Activated naive CD4-positive, alpha-beta T cell treated with anti-CD3 and anti-CD28 coated beads, Interleukin-2, amount 10 ng/mL, durations not matched to agents 7 days and 5 days (primary cell): ENCODE data around the gene FYCO1.

Experiments
- CTCF ChIA-PET: fragments of 350-600 bp; sonication (Branson Sonifier 250); formaldehyde crosslinking; loops from one replicate; lab custom pipeline; 2021; ENCODE audit warnings: antibody characterized with exemption; lab: Charles Lee
- DNase-seq: peaks from one replicate; pipeline ENCODE4 v3.0.0-alpha.2; 2020
- H3K27ac Mint-ChIP-seq: one replicate; pipeline ENCODE4 v1.8.0; 2021; ENCODE audit warnings: mild to moderate bottlenecking, moderate library complexity, mixed read lengths
- H3K27me3 Mint-ChIP-seq: one replicate; pipeline ENCODE4 v1.8.0; 2021; ENCODE audit warnings: mild to moderate bottlenecking, mixed read lengths
- H3K36me3 Mint-ChIP-seq: one replicate; pipeline ENCODE4 v1.8.0; 2021; ENCODE audit warnings: mixed read lengths
- H3K4me1 Mint-ChIP-seq: one replicate; pipeline ENCODE4 v1.8.0; 2021; ENCODE audit warnings: mixed read lengths
- H3K4me3 Mint-ChIP-seq: one replicate; pipeline ENCODE4 v1.8.0; 2021; ENCODE audit warnings: mild to moderate bottlenecking, moderate library complexity, mixed read lengths
- H3K9me3 Mint-ChIP-seq: one replicate; pipeline ENCODE4 v1.8.0; 2021; ENCODE audit warnings: mixed read lengths

FYCO1 gene

GRCh38 chr3:45969953-45970352 lies 25.7 kb downstream of the FYCO1 start:
- no peak for DNase-seq
- Mint-ChIP-seq H3K4me3 (no peak overlapping the region), H3K27me3 (no peaks in the 10 kb centered on the region), H3K4me1 (peaks cover 67% of the 10 kb centered on the region), H3K9me3 (no peaks in the 10 kb centered on the region), H3K27ac (no peak overlapping the region), H3K36me3 (peaks cover 86% of the 10 kb centered on the region)
- CTCF ChIA-PET = interaction anchor here (1.3 kb wide), 1 partner anchor 10 kb away, joined by 4 read pairs; no protein-coding TSS in a partner anchor

- H3K27ac Mint-ChIP-seq = no peak overlapping the region
- no peak for DNase-seq
- H3K36me3 Mint-ChIP-seq = peaks cover 86% of the 10 kb centered on the region
- no peaks in the 10 kb centered on the region for H3K27me3 Mint-ChIP-seq
- peaks cover 67% of the 10 kb centered on the region for H3K4me1 Mint-ChIP-seq
- CTCF ChIA-PET = interaction anchor here (0.9 to 1.4 kb wide), 4 partner anchors 11 to 109 kb away, joined by 4 to 6 read pairs (median 5); partner anchors contain the start of genes CXCR6 and FYCO1
- H3K9me3 Mint-ChIP-seq = no peaks in the 10 kb centered on the region
- H3K4me3 Mint-ChIP-seq = no peak overlapping the region
Observed at GRCh38 chr3:45969116-45969515, 26.5 kb downstream of the FYCO1 start.

DNA sequence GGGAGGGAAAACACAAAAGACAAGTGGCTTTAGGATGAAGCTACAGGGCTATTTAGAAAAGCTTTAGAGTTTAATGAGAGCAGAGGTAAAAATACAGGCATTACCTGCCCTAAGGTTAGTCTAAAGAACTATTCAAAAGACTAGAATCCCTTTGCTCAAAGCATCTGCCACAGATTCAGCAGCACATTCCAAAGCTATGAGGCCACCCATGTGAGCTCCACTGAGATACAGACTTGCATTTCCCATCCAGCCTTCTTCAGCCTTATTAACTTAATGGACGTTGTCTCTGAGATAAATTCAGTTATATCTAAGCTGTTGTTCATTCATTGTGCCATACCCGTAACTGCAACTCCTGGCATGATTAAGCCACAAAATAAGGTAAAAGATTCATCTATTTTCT lies 26.9 kb downstream of the FYCO1 start:
- Mint-ChIP-seq H3K4me3 (no peak overlapping the region), H3K4me1 (peaks cover 71% of the 10 kb centered on the region), H3K27ac (no peak overlapping the region), H3K9me3 (no peaks in the 10 kb centered on the region), H3K27me3 (no peaks in the 10 kb centered on the region), H3K36me3 (peaks cover 89% of the 10 kb centered on the region)
- DNase-seq = no peak
- CTCF ChIA-PET = interaction anchor here (0.9 to 1.4 kb wide), 4 partner anchors 12 to 110 kb away, joined by 4 to 6 read pairs (median 5); partner anchors contain the start of genes CXCR6 and FYCO1

- CTCF ChIA-PET = interaction anchor here (0.9 to 1.6 kb wide), 5 partner anchors 9 to 110 kb away, joined by 4 to 6 read pairs (median 5); partner anchors contain the start of gene FYCO1
- H3K9me3 Mint-ChIP-seq = no peaks in the 10 kb centered on the region
- no peak overlapping the region for H3K27ac Mint-ChIP-seq
- H3K36me3 Mint-ChIP-seq = peaks cover 88% of the 10 kb centered on the region
- peaks cover 72% of the 10 kb centered on the region for H3K4me1 Mint-ChIP-seq
- no peaks in the 10 kb centered on the region for H3K27me3 Mint-ChIP-seq
- DNase-seq = no peak
- H3K4me3 Mint-ChIP-seq = no peak overlapping the region
Observed at GRCh38 chr3:45968149-45968548, 27.5 kb downstream of the FYCO1 start.

- CTCF ChIA-PET = interaction anchor here (0.9 to 1.6 kb wide), 4 partner anchors 9 to 29 kb away, joined by 4 to 5 read pairs (median 4); partner anchors contain the start of gene FYCO1
- no peaks in the 10 kb centered on the region for H3K27me3 Mint-ChIP-seq
- peaks cover 72% of the 10 kb centered on the region for H3K4me1 Mint-ChIP-seq
- H3K36me3 Mint-ChIP-seq = peaks cover 88% of the 10 kb centered on the region
- H3K4me3 Mint-ChIP-seq = no peak overlapping the region
- DNase-seq = no peak
- H3K9me3 Mint-ChIP-seq = no peaks in the 10 kb centered on the region
- H3K27ac Mint-ChIP-seq = peak overlapping the region; percentile 78
Observed at GRCh38 chr3:45967724-45968123, 27.9 kb downstream of the FYCO1 start.

DNA sequence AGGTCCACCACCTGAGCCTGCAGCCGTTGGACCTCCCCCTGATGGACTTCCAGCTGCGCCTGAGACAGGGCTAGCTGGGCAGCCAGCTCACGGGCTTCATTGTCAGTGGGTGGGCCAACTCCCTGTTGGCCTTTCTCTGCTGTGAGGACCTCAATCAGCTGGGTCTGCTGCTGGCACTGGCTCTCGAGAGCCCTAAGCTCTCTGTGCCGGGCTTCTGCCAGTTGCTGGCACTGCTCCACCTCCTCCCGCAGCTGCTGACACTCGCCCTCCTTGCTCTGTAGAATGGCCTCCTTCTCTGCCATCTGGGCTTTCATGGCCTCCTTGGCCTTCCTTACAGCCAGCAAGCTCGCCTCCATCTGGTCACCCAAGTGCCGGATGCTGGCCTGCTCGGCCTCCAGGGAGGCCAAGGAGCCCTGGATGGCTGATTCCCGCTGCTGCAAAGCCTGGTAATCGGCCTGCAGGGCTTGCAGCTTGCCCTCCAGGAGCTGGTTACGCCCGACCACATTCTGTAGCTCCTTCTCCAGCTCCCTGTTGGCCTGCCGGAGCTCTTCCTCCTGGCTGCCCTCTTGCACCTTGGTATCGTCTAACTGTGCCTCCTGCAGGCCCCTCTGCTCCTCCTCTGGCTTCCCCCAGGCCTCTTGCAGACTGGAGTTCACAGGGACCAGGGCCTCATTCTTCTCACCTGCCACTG lies 28.5 kb downstream of the FYCO1 start:
- DNase-seq = no peak
- Mint-ChIP-seq H3K27me3 (no peaks in the 10 kb centered on the region), H3K4me3 (no peak overlapping the region), H3K4me1 (peaks cover 73% of the 10 kb centered on the region), H3K9me3 (no peaks in the 10 kb centered on the region), H3K27ac (peak overlapping the region; percentile 78), H3K36me3 (peaks cover 90% of the 10 kb centered on the region)
- CTCF ChIA-PET = interaction anchor here (0.9 to 1.9 kb wide), 5 partner anchors 8 to 112 kb away, joined by 3 to 6 read pairs (median 4); no protein-coding TSS in a partner anchor

DNA sequence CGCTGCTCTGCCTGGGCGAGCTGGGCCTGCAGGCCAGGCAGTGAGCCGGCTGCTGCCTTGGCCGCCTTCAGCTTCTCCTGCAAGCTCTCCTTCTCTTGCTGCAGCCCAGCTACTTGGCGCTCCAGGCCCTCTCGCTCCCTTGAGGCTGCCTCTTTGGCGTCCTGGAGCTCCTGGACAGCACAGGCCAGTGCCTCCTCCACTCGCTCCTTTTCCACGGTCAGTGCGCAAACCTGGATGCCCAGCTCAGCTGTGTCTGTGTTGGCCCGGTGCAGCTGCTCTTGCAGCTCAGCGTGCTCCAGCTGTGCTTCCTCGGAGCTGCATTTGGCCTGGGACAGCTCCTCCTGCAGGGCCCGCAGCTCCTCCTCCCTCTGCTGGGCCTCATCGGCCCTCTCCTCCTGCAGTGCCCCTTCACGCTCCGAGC lies 29.2 kb downstream of the FYCO1 start:
- H3K36me3 Mint-ChIP-seq = peaks cover 90% of the 10 kb centered on the region

DNA sequence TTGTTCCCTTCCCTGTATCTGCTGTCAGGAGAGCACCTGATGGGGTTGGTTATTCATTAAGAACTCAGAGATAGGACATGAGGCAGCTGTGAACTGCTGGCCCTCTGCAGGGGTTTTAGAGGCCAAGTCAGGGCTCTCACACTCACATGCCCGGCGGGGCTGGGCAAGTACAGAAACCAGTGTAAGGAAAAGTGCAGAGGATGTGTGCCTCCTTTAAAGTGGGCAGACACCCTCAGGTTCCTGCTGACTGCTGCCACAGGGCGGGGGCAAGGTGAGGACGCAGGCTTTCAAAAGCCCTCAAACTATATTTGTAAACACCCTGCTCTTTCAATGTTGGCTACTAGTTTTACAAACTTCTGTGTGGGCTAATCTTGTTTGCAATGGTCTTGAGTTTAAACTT lies 30.0 kb downstream of the FYCO1 start:
- CTCF ChIA-PET = interaction anchor here (1.1 to 2.2 kb wide), 6 partner anchors 14 to 111 kb away, joined by 3 to 12 read pairs (median 8); no protein-coding TSS in a partner anchor
- Mint-ChIP-seq H3K36me3 (peaks cover 90% of the 10 kb centered on the region), H3K9me3 (peaks cover 2% of the 10 kb centered on the region), H3K4me1 (peaks cover 66% of the 10 kb centered on the region), H3K27ac (peak overlapping the region; percentile 68), H3K4me3 (peak overlapping the region; percentile 6), H3K27me3 (no peaks in the 10 kb centered on the region)
- DNase-seq = peak; percentile 52

More for the DNA sequence above, 29.2 kb downstream of the FYCO1 start:
- Mint-ChIP-seq H3K4me3 (no peak overlapping the region), H3K27ac (peak overlapping the region; percentile 45), H3K9me3 (no peaks in the 10 kb centered on the region), H3K27me3 (no peaks in the 10 kb centered on the region), H3K4me1 (peaks cover 71% of the 10 kb centered on the region)
- DNase-seq = no peak
- CTCF ChIA-PET = interaction anchor here (1.0 to 2.2 kb wide), 6 partner anchors 13 to 113 kb away, joined by 3 to 12 read pairs (median 8); no protein-coding TSS in a partner anchor

DNA sequence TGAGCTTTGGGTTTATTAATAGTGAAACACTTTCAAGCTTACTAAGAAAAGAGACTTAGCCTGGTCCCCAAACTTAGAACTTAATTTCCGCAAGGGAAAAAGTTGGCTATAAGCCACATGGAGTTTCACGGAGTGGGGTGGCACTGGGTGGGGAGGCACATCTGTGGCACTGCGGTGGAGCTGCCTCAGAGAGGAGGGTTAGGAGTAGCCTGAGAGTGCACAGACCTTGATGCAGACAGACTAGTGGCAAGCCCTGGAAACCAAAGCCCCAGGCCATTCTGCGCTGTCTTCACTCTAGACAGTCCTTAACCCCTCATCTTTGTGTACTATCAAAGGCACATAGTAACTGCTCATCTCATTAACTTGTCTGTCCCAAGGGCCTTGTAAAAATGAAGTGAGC lies 30.4 kb downstream of the FYCO1 start:
- H3K4me3 Mint-ChIP-seq = no peak overlapping the region
- H3K36me3 Mint-ChIP-seq = peaks cover 91% of the 10 kb centered on the region
- peaks cover 66% of the 10 kb centered on the region for H3K4me1 Mint-ChIP-seq
- H3K9me3 Mint-ChIP-seq = peaks cover 2% of the 10 kb centered on the region
- DNase-seq = no peak
- no peaks in the 10 kb centered on the region for H3K27me3 Mint-ChIP-seq
- CTCF ChIA-PET = interaction anchor here (0.9 to 2.2 kb wide), 7 partner anchors 14 to 112 kb away, joined by 3 to 12 read pairs (median 6); no protein-coding TSS in a partner anchor
- H3K27ac Mint-ChIP-seq = peak overlapping the region; percentile 68

GRCh38 chr3:45964139-45964538 lies 31.5 kb downstream of the FYCO1 start:
- peak overlapping the region; percentile 35 for H3K27ac Mint-ChIP-seq
- no peak overlapping the region for H3K4me3 Mint-ChIP-seq

GRCh38 chr3:45962033-45962432 lies 33.6 kb downstream of the FYCO1 start:
- CTCF ChIA-PET = interaction anchor here (1.1 to 2.4 kb wide), 6 partner anchors 12 to 116 kb away, joined by 3 to 24 read pairs (median 6); no protein-coding TSS in a partner anchor
- Mint-ChIP-seq H3K4me1 (peaks cover 54% of the 10 kb centered on the region), H3K36me3 (peaks cover 93% of the 10 kb centered on the region), H3K9me3 (peaks cover 2% of the 10 kb centered on the region), H3K27me3 (no peaks in the 10 kb centered on the region), H3K4me3 (no peak overlapping the region), H3K27ac (no peak overlapping the region)
- DNase-seq = no peak

More at GRCh38 chr3:45964139-45964538, 31.5 kb downstream of the FYCO1 start:
- H3K9me3 Mint-ChIP-seq = peaks cover 2% of the 10 kb centered on the region
- peaks cover 66% of the 10 kb centered on the region for H3K4me1 Mint-ChIP-seq
- DNase-seq = peak; percentile 38
- CTCF ChIA-PET = interaction anchor here (1.3 to 2.1 kb wide), 2 partner anchors 8 to 13 kb away, joined by 3 to 11 read pairs; no protein-coding TSS in a partner anchor
- peaks cover 94% of the 10 kb centered on the region for H3K36me3 Mint-ChIP-seq
- no peaks in the 10 kb centered on the region for H3K27me3 Mint-ChIP-seq

DNA sequence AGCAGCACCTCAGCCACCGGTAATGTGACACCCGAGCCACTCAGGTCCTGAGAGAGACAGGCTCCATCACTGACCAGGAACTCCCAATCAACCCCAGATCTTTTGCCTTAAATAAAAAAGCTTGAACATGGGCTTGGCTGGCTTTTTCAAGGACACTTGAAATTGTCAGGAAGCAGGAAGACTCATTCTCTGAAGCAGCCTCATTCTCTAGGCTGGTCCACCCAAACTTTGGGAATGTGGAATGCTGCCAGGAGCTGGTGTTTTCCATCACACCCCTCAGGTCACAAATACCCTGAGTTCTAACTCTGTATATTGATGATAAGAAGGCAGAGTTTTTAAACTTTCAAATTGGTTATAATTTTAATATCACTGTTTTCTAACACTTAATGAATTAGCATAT lies 35.3 kb downstream of the FYCO1 start:
- DNase-seq = no peak
- H3K27ac Mint-ChIP-seq = no peak overlapping the region
- H3K9me3 Mint-ChIP-seq = peaks cover 2% of the 10 kb centered on the region
- no peaks in the 10 kb centered on the region for H3K27me3 Mint-ChIP-seq
- CTCF ChIA-PET = no interaction called here
- peaks cover 37% of the 10 kb centered on the region for H3K4me1 Mint-ChIP-seq
- peaks cover 92% of the 10 kb centered on the region for H3K36me3 Mint-ChIP-seq
- no peak overlapping the region for H3K4me3 Mint-ChIP-seq

DNA sequence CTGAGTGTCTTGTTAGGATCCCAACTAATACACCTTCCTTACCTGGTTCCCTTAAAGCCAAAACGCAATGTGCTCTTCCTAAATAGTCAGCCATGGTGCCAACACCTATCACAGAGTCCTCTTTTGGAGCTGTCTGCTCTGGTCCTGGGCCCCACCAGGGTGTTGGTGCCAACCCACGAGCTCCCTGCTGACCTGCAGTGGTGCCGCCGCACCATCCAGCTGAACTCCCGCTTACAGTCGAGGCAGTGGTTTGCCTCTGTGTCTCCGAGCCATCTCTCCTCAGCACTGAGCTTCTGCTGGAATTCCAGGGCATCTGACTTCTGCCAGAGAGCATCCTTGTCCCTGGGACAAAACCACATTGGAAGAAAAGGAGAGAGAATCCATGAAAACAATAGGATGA lies 36.4 kb downstream of the FYCO1 start:
- CTCF ChIA-PET = interaction anchor here (1.2 to 1.3 kb wide), 2 partner anchors 8 to 20 kb away, joined by 3 to 4 read pairs; no protein-coding TSS in a partner anchor
- Mint-ChIP-seq H3K4me1 (peaks cover 26% of the 10 kb centered on the region), H3K27ac (no peak overlapping the region), H3K27me3 (no peaks in the 10 kb centered on the region), H3K36me3 (peaks cover 92% of the 10 kb centered on the region), H3K9me3 (peaks cover 2% of the 10 kb centered on the region), H3K4me3 (no peak overlapping the region)
- DNase-seq = no peak

- Mint-ChIP-seq H3K4me1 (peaks cover 17% of the 10 kb centered on the region), H3K4me3 (no peak overlapping the region), H3K27me3 (no peaks in the 10 kb centered on the region), H3K9me3 (peaks cover 2% of the 10 kb centered on the region), H3K27ac (no peak overlapping the region), H3K36me3 (peaks cover 92% of the 10 kb centered on the region)
- CTCF ChIA-PET = interaction anchor here (1.1 to 1.3 kb wide), 3 partner anchors 9 to 119 kb away, joined by 3 to 5 read pairs (median 4); no protein-coding TSS in a partner anchor
- DNase-seq = no peak
Observed at GRCh38 chr3:45958321-45958791, 37.3 kb downstream of the FYCO1 start.
